GM21825 (cell line): ENCODE measurements around the gene DNAJC5.
"Not testable (repeated sequence)": the region's sequence is repeated elsewhere in the genome, so short reads cannot be mapped to it uniquely, and the experiment has no call there.

ENCODE experiments used
- ATAC-seq: cut with Tn5 transposase; IDR thresholded peaks from one replicate; pipeline ENCODE4 v1.9.1; 2021; ENCODE audit warnings: mild to moderate bottlenecking, moderate library complexity; ENCODE audit not compliant: unreplicated experiment

Gene DNAJC5

GRCh38 chr20:63903796-63904561 is 9.1 kb downstream of the DNAJC5 start:
- ATAC-seq: no peak

GRCh38 chr20:63908008-63908682 is 13.2 kb downstream of the DNAJC5 start:
- no peak for ATAC-seq

- no peak for ATAC-seq
These were observed 16.2 kb downstream of the DNAJC5 start for GRCh38 chr20:63911176-63911575.

- no peak for ATAC-seq
These were observed 18.8 kb downstream of the DNAJC5 start for GRCh38 chr20:63913768-63914167.

- ATAC-seq: no peak
These were observed 20.5 kb downstream of the DNAJC5 start for GRCh38 chr20:63915471-63915870.

DNA sequence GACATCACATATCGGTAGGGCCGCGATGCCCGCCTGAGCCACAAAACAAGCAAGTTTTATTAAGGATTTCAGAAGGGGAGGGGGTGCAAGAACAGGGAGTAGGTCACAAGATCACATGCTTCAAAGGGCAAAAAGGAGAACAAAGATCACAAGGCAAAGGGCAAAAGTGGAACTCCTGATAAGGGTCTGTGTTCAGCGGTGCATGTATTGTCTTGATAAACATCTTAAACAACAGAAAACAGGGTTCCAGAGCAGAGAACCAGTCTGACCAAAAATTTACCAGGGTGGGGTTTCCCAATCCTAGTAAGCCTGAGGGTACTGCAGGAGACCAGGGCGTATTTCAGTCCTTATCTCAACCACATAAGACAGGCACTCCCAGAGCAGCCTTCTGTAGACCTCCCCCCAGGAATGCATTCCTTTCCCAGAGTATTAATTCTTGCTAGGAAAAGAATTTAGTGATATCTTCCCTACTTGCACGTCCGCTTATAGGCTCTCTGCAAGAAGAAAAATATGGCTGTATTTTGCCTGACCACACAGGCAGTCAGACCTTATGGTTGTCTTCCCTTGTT is 21.5 kb downstream of the DNAJC5 start:
- not testable (repeated sequence) for ATAC-seq

DNA sequence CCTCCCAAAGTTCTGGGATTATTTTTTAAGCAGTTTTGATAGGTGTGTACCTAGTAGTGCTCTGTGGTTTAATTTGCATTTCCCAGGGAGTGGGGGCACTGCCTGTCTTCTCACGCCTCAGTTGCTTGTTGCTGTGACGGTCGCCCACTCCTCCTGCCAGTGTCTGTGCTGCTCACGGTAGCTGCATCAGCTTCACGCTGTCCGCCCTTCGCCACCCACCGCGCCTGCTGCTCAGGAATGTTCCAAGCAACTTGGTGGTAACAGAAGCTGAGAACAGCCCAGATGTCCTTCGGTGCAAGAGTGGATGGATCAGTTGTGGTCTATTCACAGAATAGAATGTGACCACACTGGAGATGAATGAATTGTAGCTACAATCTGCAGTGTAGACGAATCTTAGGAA is 22.9 kb downstream of the DNAJC5 start:
- no peak for ATAC-seq

GRCh38 chr20:63919130-63919529 is 24.2 kb downstream of the DNAJC5 start:
- ATAC-seq: no peak

- ATAC-seq: no peak
These were observed 25.3 kb downstream of the DNAJC5 start for GRCh38 chr20:63920226-63920625.

DNA sequence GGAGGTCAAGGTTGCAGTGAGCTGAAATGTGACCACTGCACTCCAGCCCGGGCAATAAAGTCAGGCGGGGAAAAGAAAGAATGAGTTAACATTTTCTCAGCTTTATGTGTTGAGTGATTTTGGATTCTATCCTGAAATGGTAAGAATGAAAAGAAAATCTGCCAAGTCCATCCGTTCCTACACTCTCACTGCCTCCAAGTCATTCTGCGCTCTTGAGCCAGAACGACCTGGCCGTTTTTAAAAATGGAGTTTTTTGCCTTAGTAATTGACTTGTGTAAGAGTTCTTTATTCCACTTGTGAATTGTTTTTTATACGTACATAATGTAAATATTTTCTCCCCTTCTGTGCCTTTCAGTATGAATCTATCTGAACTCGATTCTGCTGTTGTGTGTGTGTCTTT is 28.7 kb downstream of the DNAJC5 start:
- no peak for ATAC-seq

DNA sequence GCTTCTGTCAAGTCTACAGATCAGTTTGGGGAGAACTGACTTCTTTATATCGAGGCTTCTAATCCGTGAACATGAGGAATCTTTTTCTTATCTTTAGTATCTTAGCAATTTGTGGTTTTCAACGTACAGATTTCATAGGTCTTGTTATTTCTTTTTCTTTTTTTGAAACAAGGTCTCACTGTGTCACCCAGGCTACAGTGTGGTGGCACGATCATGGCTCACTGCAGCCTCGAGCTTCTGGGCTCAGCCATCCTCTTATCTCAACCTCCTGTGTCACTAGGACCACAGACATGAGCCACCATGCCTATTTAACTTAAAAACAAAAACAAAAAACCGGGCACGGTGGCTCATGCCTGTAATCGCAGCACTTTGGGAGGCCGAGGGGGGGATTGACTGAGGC is 29.3 kb downstream of the DNAJC5 start:
- no peak for ATAC-seq

DNA sequence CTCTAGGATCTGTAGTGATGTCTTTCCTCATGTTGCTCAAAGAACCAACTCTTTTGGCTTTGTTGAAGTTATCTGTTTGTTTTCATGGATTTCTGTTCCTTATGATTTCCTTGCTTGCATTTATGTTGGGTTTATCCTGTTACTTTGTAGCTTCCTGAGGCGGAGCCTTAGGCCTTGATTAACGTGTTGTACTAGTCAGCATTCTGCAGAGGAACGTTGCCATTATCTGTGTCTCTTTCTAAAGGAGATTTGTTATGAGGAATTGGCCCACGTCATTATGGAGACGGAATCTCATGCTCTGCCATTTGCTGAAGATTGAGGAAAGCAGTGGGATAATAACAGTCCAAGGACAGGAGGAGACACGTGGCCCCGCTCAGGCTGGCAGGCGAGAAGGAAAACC is 31.4 kb downstream of the DNAJC5 start:
- no peak for ATAC-seq

DNA sequence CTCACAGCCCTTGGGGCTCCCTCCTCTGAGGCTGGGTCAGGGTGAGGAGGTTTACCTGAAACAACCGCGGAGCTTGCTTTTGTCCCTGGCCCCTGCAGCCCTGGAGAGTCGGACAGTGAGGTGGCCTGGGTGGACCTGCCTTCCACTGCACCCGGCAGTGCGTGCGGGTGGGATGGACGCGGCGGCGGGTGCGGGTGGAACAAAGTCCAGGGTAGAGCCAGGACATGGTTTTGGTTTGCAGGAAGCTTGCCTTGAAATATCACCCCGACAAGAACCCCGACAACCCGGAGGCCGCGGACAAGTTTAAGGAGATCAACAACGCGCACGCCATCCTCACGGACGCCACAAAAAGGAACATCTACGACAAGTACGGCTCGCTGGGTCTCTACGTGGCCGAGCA is 34.1 kb downstream of the DNAJC5 start:
- ATAC-seq: no peak

GRCh38 chr20:63929473-63929883 is 34.6 kb downstream of the DNAJC5 start:
- not testable (repeated sequence) for ATAC-seq

DNA sequence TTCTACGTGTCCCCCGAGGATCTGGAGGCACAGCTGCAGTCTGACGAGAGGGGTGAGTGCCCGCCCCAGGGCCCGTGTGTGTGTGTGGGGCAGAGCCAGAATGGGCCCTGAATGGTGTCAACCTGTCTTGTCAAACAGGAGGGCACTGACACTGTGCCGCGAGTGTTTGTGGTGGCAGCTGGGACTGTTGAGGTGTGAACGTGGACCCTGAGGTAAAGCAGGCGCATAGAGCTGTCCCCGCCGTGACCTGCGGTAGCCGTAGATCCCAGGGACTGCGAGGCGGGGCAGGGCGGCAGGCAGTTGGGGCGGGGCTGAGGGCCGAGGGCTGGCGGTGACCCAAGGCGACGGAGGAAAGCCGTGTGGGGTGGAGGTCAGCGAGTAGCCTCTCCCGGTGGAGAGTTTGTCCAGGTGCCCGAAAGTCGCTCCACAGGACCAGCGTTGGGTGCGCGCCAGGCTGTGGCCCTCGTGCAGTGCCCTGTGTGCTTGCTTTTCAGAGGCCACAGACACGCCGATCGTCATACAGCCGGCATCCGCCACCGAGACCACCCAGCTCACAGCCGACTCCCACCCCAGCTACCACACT is 36.1 kb downstream of the DNAJC5 start:
- ATAC-seq: no peak

DNA sequence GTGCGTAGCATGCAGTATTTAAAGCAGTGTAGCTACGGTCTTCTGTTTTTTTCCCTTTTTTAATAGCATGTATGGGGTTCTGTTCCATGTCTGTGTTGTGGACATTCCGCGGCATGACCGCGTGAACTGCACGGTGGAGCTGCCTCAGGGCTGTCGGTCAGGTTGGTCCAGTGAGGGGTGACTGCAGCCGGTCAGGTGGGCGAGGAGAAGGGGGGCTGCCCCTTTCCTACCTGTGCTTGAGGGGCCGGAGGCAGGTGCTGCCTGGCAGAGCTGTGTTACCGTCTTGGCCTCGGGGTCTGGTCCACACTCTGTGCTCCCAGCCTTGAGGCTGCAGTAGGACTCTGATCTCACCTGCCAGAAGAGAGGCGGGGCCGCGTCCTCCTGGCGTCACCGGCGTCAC is 36.8 kb downstream of the DNAJC5 start:
- no peak for ATAC-seq

DNA sequence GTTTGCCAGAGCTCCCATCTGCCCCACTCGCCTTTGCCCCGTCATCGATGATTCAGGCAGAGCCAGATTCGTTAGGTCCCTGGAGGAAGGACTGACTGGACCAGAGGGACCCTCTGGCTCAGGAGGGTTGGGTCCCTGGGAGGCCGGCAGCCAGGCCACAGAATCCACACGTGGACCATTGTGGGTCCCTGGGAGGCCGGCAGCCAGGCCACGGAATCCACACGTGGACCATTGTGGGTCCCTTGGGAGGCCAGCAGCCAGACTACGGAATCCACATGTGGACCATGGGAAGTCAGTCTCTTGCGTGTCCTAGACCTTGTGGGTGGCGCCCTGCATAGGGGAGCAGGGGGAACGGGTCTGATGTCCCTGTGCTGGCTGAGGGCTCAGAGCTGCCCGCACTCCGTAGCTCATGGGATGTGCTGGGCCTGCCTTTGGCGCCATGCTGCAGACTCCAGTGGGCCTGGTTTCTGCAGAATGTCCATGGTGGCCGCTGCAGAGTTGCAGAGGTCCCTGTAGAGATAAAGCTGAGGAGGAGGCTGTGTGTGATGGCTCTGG is 37.8 kb downstream of the DNAJC5 start:
- ATAC-seq: no peak

DNA sequence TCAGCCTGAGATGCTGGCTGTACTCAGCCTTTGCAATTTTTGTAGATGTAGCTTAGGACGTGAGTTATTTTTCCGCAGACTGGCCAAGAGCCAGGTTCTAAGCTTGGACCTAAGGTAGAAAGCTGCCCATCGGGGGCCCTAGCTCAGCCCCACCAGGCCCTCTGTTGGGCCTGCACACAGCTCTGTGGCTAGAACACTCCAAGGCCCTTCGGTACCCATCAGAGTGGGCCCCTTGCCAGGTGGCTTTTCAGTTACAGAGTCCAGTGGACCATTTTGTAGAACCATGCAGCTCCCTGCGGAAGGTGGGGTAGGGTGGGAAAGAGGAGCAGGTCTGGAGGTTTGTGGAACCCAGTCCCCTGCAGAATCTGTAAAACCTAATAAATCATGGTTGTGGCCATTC is 38.7 kb downstream of the DNAJC5 start:
- no peak for ATAC-seq

GRCh38 chr20:63934271-63935068 is 39.5 kb downstream of the DNAJC5 start:
- no peak for ATAC-seq

GRCh38 chr20:63935447-63935846 is 40.5 kb downstream of the DNAJC5 start:
- ATAC-seq: no peak

GRCh38 chr20:63937596-63937995 is 42.7 kb downstream of the DNAJC5 start:
- no peak for ATAC-seq
